ENCODE data around the gene WDR36.
"Not testable (repeated sequence)": the region's sequence is repeated elsewhere in the genome, so short reads cannot be mapped to it uniquely, and the experiment has no call there.

Gene WDR36

DNA sequence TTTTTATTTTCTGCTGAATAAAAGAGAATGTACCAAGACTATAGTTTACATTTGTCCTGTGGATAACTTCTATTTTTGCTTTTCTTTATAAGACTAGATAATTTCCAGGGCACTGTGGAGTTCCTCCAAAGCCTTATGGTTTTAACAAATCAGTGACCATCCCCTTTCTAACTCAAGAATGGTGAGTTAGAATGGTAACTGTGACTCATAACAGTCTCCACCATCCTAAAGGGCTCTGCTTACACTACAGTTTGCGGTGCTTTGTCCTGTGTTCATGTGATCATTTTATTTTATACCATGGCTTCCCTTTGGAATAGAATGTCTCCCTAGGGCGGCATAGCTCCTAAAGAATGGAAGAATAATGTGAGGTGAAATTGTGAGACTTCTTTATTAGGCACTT is 30.2 kb downstream of the WDR36 start:
- H3K4me3 Mint-ChIP-seq: no peak overlapping the region
- no peak overlapping the region for H3K27ac Mint-ChIP-seq
- peak; percentile 43 for ATAC-seq
- H3K4me1 Mint-ChIP-seq: peaks cover 8% of the 10 kb centered on the region
- no peaks in the 10 kb centered on the region for H3K9me3 Mint-ChIP-seq
- no peak for DNase-seq
- no peaks in the 10 kb centered on the region for H3K27me3 Mint-ChIP-seq

DNA sequence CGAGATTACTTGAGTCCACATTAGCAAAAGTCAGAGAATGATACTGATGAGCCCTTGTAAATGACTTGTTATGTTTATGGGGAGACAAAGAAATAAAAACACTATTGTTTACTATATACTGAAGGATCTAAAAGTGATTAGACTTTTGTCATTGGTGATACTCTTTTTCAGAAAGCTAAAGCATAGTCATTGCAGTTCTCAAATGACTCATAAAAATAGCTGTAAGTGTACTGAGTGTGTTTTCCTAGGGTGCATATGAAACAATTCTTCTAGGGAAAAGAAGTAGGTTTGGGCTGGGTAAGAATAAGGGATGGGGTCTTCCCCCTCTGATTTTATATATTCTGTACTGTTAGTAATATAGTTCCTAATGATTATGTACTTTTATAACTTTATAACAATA is 32.6 kb downstream of the WDR36 start:
- no peak overlapping the region for H3K4me3 Mint-ChIP-seq
- ATAC-seq (peak; percentile 64), DNase-seq (no peak)
- H3K4me1 Mint-ChIP-seq: no peaks in the 10 kb centered on the region
- no peaks in the 10 kb centered on the region for H3K9me3 Mint-ChIP-seq
- no peaks in the 10 kb centered on the region for H3K27me3 Mint-ChIP-seq
- no peak overlapping the region for H3K27ac Mint-ChIP-seq

GRCh38 chr5:111126896-111127295 is 34.7 kb downstream of the WDR36 start:
- H3K27ac Mint-ChIP-seq: peak overlapping the region in 1 of 2 donors; percentile 21
- H3K4me1 Mint-ChIP-seq: peaks cover 5% of the 10 kb centered on the region
- no peak for ATAC-seq
- H3K9me3 Mint-ChIP-seq: no peaks in the 10 kb centered on the region
- DNase-seq: no peak
- H3K4me3 Mint-ChIP-seq: no peak overlapping the region
- H3K27me3 Mint-ChIP-seq: no peaks in the 10 kb centered on the region

DNA sequence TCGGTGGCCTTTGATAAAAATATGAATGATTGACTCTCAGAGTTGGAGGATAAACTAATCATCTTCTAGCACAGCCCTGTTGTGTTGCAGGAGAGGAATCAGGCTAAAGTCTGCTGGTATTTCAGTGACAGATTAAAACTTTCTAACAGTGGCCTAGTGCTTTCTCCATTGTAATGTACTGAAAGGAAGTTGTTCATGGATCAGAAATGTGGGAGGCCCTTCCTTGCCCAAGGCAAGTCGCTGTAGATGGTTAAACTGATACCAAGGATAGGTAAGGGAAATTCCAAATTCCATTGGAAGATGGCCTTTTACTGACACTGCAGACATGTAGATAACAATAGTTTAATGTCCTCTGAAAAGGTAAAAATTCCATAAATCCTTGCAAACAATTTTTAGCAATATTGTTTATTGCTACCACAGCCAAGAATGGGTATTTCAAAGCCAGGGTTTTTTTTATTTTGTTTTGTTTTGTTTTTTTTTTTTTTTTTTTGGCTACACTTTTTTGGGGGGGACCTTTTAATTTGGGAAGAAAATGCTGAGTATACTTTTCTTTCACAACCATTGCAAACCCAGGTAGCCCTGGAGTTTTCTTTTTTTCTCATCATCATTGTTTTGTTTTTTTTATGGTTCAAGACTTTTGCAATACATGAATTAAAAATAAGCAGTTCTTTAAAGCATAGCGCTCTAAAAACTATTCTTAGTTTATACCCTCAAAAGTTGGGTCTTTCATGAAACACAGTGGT is 35.5 kb downstream of the WDR36 start:
- H3K27ac Mint-ChIP-seq: no peak overlapping the region
- no peak overlapping the region for H3K4me3 Mint-ChIP-seq
- ATAC-seq (no peak), DNase-seq (no peak)
- H3K27me3 Mint-ChIP-seq: no peaks in the 10 kb centered on the region
- no peaks in the 10 kb centered on the region for H3K9me3 Mint-ChIP-seq
- H3K4me1 Mint-ChIP-seq: peaks cover 5% of the 10 kb centered on the region

DNA sequence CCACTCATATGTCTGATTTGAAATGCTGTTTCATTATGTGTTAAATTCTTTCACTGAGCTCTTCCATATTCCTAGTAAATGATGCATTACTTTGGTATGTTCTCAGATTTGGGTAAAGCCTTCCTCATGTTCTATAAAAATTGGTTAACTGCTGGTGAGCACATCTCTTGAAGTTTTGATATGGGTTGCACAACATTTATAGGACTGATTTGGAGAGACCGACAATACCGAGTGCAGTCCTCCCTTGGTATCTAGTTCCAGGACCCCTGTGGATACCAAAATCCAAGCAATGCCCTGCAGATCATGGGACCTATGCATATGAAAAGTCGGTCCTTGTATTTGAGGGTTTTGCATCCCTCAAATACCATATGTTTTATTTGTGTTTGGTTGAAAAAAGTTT is 37.8 kb downstream of the WDR36 start:
- no peak overlapping the region for H3K27ac Mint-ChIP-seq
- DNase-seq: no peak

GRCh38 chr5:111131356-111131755 is 39.2 kb downstream of the WDR36 start:
- Mint-ChIP-seq H3K9me3 (no peaks in the 10 kb centered on the region), H3K4me1 (peaks cover 12% of the 10 kb centered on the region), H3K27me3 (peaks cover 29% of the 10 kb centered on the region), H3K4me3 (no peak overlapping the region), H3K27ac (no peak overlapping the region)
- DNase-seq (no peak), ATAC-seq (no peak)

More for the DNA sequence above, 37.8 kb downstream of the WDR36 start:
- peaks cover 16% of the 10 kb centered on the region for H3K27me3 Mint-ChIP-seq
- H3K9me3 Mint-ChIP-seq: no peaks in the 10 kb centered on the region
- H3K4me3 Mint-ChIP-seq: no peak overlapping the region
- peaks cover 12% of the 10 kb centered on the region for H3K4me1 Mint-ChIP-seq
- ATAC-seq: no peak

DNA sequence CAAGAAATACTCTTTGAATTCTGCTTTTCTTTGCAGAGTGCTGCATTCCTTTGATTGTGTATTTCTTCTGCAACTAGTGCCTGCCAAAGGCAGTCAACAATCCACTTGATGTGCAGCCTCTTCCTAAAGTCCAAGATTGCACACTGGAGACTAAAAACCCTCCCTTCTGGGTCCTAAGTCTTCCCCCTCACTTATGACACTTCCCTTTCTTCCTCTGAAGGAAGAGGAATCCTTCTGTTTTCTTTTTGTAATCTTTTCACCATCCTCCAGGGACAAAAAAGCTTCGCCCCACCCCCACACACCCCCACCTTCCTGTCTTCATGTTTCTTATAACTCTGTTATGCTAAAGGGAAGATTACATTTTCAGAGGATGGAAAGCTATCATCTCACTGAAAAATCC is 39.9 kb downstream of the WDR36 start:
- Mint-ChIP-seq H3K27me3 (peaks cover 29% of the 10 kb centered on the region), H3K9me3 (no peaks in the 10 kb centered on the region), H3K4me3 (no peak overlapping the region), H3K4me1 (peaks cover 12% of the 10 kb centered on the region), H3K27ac (peak overlapping the region in 1 of 2 donors; percentile 16)
- ATAC-seq (no peak), DNase-seq (no peak)

GRCh38 chr5:111132731-111133435 is 40.7 kb downstream of the WDR36 start:
- Mint-ChIP-seq H3K9me3 (no peaks in the 10 kb centered on the region), H3K27ac (peak overlapping the region in 1 of 2 donors; percentile 42), H3K4me1 (peaks cover 12% of the 10 kb centered on the region), H3K27me3 (peaks cover 29% of the 10 kb centered on the region), H3K4me3 (no peak overlapping the region)
- DNase-seq (no peak), ATAC-seq (peak; percentile 52)

- DNase-seq (no peak), ATAC-seq (peak; percentile 62)
- Mint-ChIP-seq H3K4me1 (peaks cover 12% of the 10 kb centered on the region), H3K9me3 (no peaks in the 10 kb centered on the region), H3K27ac (peak overlapping the region in 1 of 2 donors; percentile 42), H3K27me3 (peaks cover 29% of the 10 kb centered on the region), H3K4me3 (no peak overlapping the region)
Measured at GRCh38 chr5:111133436-111133751, 41.2 kb downstream of the WDR36 start.

DNA sequence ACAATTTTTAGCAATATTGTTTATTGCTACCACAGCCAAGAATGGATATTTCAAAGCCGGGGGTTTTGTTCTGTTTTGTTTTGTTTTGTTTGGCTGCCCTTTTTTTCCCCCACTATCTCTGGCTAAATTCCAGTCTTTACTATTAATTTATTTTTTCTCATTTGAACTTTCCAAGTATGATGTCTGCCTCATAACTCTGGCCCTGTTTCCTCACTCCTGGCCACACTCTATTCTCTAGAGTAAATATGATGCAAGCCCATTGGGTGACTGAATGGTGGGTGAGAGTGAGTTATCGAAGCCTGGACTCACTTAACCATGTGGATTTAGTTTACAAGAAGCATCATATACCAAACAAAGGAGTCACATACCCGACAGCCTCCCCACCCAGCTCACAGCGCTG is 41.9 kb downstream of the WDR36 start:
- DNase-seq: no peak
- H3K9me3 Mint-ChIP-seq: no peaks in the 10 kb centered on the region
- H3K4me3 Mint-ChIP-seq: no peak overlapping the region

GRCh38 chr5:111134864-111135263 is 42.7 kb downstream of the WDR36 start:
- Mint-ChIP-seq H3K27me3 (peaks cover 29% of the 10 kb centered on the region), H3K4me3 (no peak overlapping the region), H3K4me1 (peaks cover 12% of the 10 kb centered on the region), H3K27ac (peak overlapping the region in 1 of 2 donors; percentile 66), H3K9me3 (no peaks in the 10 kb centered on the region)
- DNase-seq: no peak
- ATAC-seq: no peak

More for the DNA sequence above, 41.9 kb downstream of the WDR36 start:
- Mint-ChIP-seq H3K27ac (no peak overlapping the region), H3K27me3 (peaks cover 29% of the 10 kb centered on the region), H3K4me1 (peaks cover 12% of the 10 kb centered on the region)
- no peak for ATAC-seq

GRCh38 chr5:111135363-111135762 is 43.2 kb downstream of the WDR36 start:
- DNase-seq: no peak
- H3K4me3 Mint-ChIP-seq: no peak overlapping the region
- H3K4me1 Mint-ChIP-seq: peaks cover 12% of the 10 kb centered on the region
- no peaks in the 10 kb centered on the region for H3K9me3 Mint-ChIP-seq
- H3K27me3 Mint-ChIP-seq: peaks cover 29% of the 10 kb centered on the region
- peak overlapping the region in 1 of 2 donors; percentile 30 for H3K27ac Mint-ChIP-seq
- no peak for ATAC-seq

DNA sequence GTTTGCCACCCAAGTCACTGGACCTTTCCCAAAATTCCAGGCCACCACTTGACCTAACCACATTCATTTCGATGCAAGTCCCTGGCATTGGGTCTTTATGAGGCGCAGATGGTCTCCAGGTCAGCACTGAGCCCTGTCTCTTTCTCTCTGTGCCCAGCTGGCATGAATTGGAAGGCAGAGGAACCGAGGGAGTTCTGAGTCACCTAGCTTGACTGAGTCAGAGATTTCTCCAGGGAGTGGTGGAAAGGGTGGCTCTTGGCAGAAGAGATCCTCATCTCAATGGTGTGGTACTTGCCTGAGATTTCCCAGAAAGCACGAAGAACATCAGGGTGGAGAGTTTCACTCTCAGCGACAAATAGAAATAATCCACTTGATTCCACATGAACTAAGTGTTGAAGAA is 43.8 kb downstream of the WDR36 start:
- no peak overlapping the region for H3K27ac Mint-ChIP-seq
- DNase-seq (no peak), ATAC-seq (no peak)
- no peak overlapping the region for H3K4me3 Mint-ChIP-seq
- no peaks in the 10 kb centered on the region for H3K9me3 Mint-ChIP-seq
- peaks cover 32% of the 10 kb centered on the region for H3K27me3 Mint-ChIP-seq
- peaks cover 12% of the 10 kb centered on the region for H3K4me1 Mint-ChIP-seq

GRCh38 chr5:111138096-111138495 is 45.9 kb downstream of the WDR36 start:
- Mint-ChIP-seq H3K27ac (no peak overlapping the region), H3K4me1 (peaks cover 4% of the 10 kb centered on the region), H3K27me3 (peaks cover 36% of the 10 kb centered on the region), H3K4me3 (no peak overlapping the region), H3K9me3 (no peaks in the 10 kb centered on the region)
- DNase-seq (no peak), ATAC-seq (no peak)

DNA sequence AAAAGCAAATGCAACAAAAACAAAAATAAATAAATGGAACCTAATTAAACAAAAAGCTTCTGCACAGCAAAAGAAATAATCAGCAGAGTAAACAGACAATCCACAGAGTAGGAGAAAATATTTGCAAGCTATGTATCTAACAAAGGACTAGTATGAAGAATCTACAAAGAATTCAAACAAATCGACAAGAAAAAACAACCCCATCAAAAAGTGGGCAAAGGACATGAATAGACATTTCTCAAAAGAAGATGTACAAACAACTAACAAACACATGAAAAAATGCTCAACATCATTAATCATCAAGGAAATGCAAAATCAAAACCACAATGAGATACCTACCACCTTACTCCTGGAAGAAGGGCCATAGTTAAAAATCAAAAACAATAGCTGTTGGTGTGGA is 49.3 kb downstream of the WDR36 start:
- not testable (repeated sequence) for H3K27ac Mint-ChIP-seq

GRCh38 chr5:111142932-111143331 is 50.8 kb downstream of the WDR36 start:
- Mint-ChIP-seq H3K27me3 (peaks cover 8% of the 10 kb centered on the region), H3K4me3 (no peak overlapping the region), H3K9me3 (no peaks in the 10 kb centered on the region), H3K4me1 (peaks cover 13% of the 10 kb centered on the region), H3K27ac (no peak overlapping the region)
- ATAC-seq: no peak
- DNase-seq: no peak

More for the DNA sequence above, 49.3 kb downstream of the WDR36 start:
- peaks cover 13% of the 10 kb centered on the region for H3K4me1 Mint-ChIP-seq
- not testable (repeated sequence) for H3K27me3 Mint-ChIP-seq, ATAC-seq, H3K9me3 Mint-ChIP-seq, H3K4me3 Mint-ChIP-seq, DNase-seq

Measured in stimulated activated naive CD8-positive, alpha-beta T cell treated with anti-CD3 and anti-CD28 coated beads, Interleukin-15, amount 100 ng/mL, for 72 hours (primary cell).